Type B pancreatic cell (in vitro differentiated cells): ENCODE data around the gene NFKBIL1. TPM values are rescaled to one million over a fixed set of nuclear protein-coding genes. Genes with fewer than 3 reads are reported as not detected.

Experiments used
- DNase-seq: peaks from one replicate; pipeline ENCODE4 v3.0.0; 2021; ENCODE audit warnings: mixed read lengths; ENCODE audit not compliant: unreplicated experiment; ENCODE audit errors: extremely low spot score
- H3K27ac Mint-ChIP-seq: 2 replicates; pipeline ENCODE4 v1.8.0; 2021; ENCODE audit warnings: mild to moderate bottlenecking, mixed read lengths
- H3K27me3 Mint-ChIP-seq: 2 replicates; pipeline ENCODE4 v1.8.0; 2021; ENCODE audit warnings: mixed read lengths
- H3K36me3 Mint-ChIP-seq: 2 replicates; pipeline ENCODE4 v1.8.0; 2021; ENCODE audit warnings: mixed read lengths
- H3K4me1 Mint-ChIP-seq: one replicate; pipeline ENCODE4 v1.8.0; 2021; ENCODE audit warnings: mixed read lengths; ENCODE audit not compliant: unreplicated experiment
- H3K4me3 Mint-ChIP-seq: 2 replicates; pipeline ENCODE4 v1.8.0; 2021; ENCODE audit warnings: mild to moderate bottlenecking, mixed read lengths
- H3K9me3 Mint-ChIP-seq: 2 replicates; pipeline ENCODE4 v1.8.0; 2021; ENCODE audit warnings: mixed read lengths
- CTCF ChIP-seq: fragments of 200-600 bp; sonication (generic); conservative IDR thresholded peaks from 2 replicates; pipeline ENCODE4 v1.5.0; 2021; ENCODE audit warnings: antibody characterized with exemption, mild to moderate bottlenecking
- total RNA-seq: library from RNA; stranded (reverse); gene quantifications from 2 replicates; pipeline ENCODE4 v1.2.1, GENCODE V29; 2021; ENCODE audit warnings: low replicate concordance

The NFKBIL1 gene
- total RNA-seq, 1 donor from 2014 or later: 24.2 TPM

GRCh38 chr6:31579119-31579505, 31.7 kb downstream of the NFKBIL1 start:
- no peak for TF ChIP-seq CTCF
- Mint-ChIP-seq H3K4me3 (no peak overlapping the region), H3K36me3 (no peaks in the 10 kb centered on the region), H3K27me3 (peaks cover 36% of the 10 kb centered on the region), H3K9me3 (no peaks in the 10 kb centered on the region), H3K27ac (no peak overlapping the region), H3K4me1 (peaks cover 9% of the 10 kb centered on the region)
- DNase-seq: no peak

GRCh38 chr6:31579546-31580437, 32.4 kb downstream of the NFKBIL1 start:
- peaks cover 36% of the 10 kb centered on the region for H3K27me3 Mint-ChIP-seq

GRCh38 chr6:31580438-31580740, 33.0 kb downstream of the NFKBIL1 start:
- Mint-ChIP-seq H3K27me3 (peaks cover 35% of the 10 kb centered on the region), H3K27ac (no peak overlapping the region), H3K4me1 (peaks cover 9% of the 10 kb centered on the region), H3K9me3 (no peaks in the 10 kb centered on the region), H3K36me3 (no peaks in the 10 kb centered on the region), H3K4me3 (peak overlapping the region; percentile 96)
- no peak for TF ChIP-seq CTCF
- DNase-seq: no peak

More at GRCh38 chr6:31579546-31580437, 32.4 kb downstream of the NFKBIL1 start:
- Mint-ChIP-seq H3K36me3 (no peaks in the 10 kb centered on the region), H3K9me3 (no peaks in the 10 kb centered on the region), H3K27ac (no peak overlapping the region), H3K4me3 (peak overlapping the region; percentile 96), H3K4me1 (peaks cover 9% of the 10 kb centered on the region)
- TF ChIP-seq CTCF: no peak
- no peak for DNase-seq

GRCh38 chr6:31580807-31581433, 33.5 kb downstream of the NFKBIL1 start:
- peak; percentile 100 for TF ChIP-seq CTCF
- Mint-ChIP-seq H3K4me3 (peak overlapping the region; percentile 96), H3K27me3 (peaks cover 35% of the 10 kb centered on the region), H3K36me3 (no peaks in the 10 kb centered on the region), H3K9me3 (no peaks in the 10 kb centered on the region), H3K27ac (peak overlapping the region; percentile 87), H3K4me1 (peaks cover 9% of the 10 kb centered on the region)
- peak; percentile 94 for DNase-seq

GRCh38 chr6:31581434-31582229, 34.2 kb downstream of the NFKBIL1 start:
- no peak for DNase-seq

More at GRCh38 chr6:31581434-31582229, 34.2 kb downstream of the NFKBIL1 start:
- no peaks in the 10 kb centered on the region for H3K36me3 Mint-ChIP-seq
- peak overlapping the region; percentile 87 for H3K27ac Mint-ChIP-seq
- no peaks in the 10 kb centered on the region for H3K9me3 Mint-ChIP-seq
- H3K4me3 Mint-ChIP-seq: peak overlapping the region; percentile 96
- no peak for TF ChIP-seq CTCF
- peaks cover 9% of the 10 kb centered on the region for H3K4me1 Mint-ChIP-seq
- H3K27me3 Mint-ChIP-seq: peaks cover 28% of the 10 kb centered on the region
